Thyroid gland (tissue), 4 donors: ENCODE measurements around the gene WBP11.

ENCODE experiments used
- POLR2A ChIP-seq, 2 donors: fragments of 450-650 bp; IDR thresholded peaks; one replicate each; pipeline ENCODE4 v1.6.1; 2017; ENCODE audit warnings: antibody characterized with exemption in 2 of 2, mild to moderate bottlenecking in 2 of 2, moderate library complexity in 1 of 2
- TF ChIP-seq, protein P1 (sequence below), 6 experiments: fragments of 200-600 bp in 3 of 6; fragments of 450-650 bp in 3 of 6; sonication (generic) in 3 of 6; IDR thresholded peaks; one replicate each; pipeline ENCODE4 v1.5.1; 2016 to 2019; ENCODE audit warnings: antibody characterized with exemption in 6 of 6, mild to moderate bottlenecking in 2 of 6, inconsistent platforms in 1 of 6, moderate library complexity in 1 of 6

DNA sequence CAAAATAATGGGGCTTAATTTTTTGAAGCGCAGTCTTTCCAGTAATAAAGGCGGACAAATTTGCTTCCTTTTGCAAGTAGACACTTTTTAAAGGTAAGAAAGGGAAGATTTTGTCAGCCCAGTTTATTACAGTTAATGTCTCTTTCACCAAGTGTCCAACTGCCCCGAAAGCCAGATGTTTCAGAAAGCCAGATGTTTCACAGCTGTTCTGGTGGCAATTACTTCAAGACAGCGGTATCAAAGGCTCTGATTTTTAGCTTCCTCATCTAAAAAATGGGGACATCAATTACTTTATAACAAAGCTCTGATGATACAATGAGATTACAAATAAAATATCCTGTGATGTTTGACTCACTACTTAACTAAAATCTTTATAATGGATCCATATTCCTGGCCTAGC is 1.0 kb downstream of the WBP11 start:
- no peak for TF ChIP-seq POLR2A (IDR thresholded peaks at IDR 0.05)
- TF ChIP-seq, protein P1, sequence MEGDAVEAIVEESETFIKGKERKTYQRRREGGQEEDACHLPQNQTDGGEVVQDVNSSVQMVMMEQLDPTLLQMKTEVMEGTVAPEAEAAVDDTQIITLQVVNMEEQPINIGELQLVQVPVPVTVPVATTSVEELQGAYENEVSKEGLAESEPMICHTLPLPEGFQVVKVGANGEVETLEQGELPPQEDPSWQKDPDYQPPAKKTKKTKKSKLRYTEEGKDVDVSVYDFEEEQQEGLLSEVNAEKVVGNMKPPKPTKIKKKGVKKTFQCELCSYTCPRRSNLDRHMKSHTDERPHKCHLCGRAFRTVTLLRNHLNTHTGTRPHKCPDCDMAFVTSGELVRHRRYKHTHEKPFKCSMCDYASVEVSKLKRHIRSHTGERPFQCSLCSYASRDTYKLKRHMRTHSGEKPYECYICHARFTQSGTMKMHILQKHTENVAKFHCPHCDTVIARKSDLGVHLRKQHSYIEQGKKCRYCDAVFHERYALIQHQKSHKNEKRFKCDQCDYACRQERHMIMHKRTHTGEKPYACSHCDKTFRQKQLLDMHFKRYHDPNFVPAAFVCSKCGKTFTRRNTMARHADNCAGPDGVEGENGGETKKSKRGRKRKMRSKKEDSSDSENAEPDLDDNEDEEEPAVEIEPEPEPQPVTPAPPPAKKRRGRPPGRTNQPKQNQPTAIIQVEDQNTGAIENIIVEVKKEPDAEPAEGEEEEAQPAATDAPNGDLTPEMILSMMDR (IDR thresholded peaks at IDR 0.05) = no peak
